CD4-positive, alpha-beta T cell treated with Interleukin-4 for 4 hours (primary cell): ENCODE measurements around the gene SIAH1.
"Not testable (repeated sequence)": the region's sequence is repeated elsewhere in the genome, so short reads cannot be mapped to it uniquely, and the experiment has no call there.

ENCODE experiments used
- DNase-seq: peaks from one replicate; pipeline ENCODE4 v3.0.0-alpha.2; 2020

Gene SIAH1

GRCh38 chr16:48392407-48392806, 7.2 kb upstream of the SIAH1 start:
- DNase-seq: no peak

- DNase-seq: no peak
These were observed 1.5 kb upstream of the SIAH1 start for GRCh38 chr16:48386559-48387312.

DNA sequence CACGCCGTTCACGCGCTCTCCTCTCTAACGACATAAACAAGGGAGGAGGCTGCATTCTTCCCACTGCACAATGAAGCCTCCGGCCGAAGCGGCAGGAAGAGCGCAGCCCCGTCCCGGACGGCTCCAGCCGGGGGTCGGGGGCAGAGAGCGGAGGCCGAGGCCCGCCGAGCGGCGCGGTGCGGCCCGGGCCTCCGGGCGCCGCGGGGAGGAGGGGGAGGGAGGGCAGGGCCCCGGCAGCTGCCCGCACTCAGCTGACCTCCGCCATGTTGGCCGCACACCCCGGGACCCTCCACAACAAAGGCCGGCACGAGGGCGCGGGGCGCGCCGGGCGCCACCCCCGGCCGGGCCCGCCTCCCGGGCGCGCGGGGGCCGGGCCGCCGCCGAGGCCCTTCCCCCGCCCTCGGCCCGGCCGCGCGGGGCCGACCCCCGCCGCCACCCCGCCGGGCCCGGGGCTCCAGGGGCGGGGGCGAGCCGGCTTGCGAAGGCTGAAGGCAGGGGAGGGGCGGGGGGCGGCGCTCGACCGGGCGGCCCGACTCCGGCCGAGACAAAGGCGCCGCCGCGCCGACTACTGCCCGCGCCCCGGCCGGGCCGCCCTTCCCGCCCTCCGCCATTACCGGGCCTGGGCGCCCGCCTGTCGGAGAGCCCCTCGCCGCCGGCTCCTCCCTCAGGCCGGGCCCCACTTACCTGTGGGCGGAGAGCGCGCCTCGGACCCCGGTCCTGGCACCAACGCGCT, 527 bp downstream of the SIAH1 start:
- peak; percentile 19 for DNase-seq

DNA sequence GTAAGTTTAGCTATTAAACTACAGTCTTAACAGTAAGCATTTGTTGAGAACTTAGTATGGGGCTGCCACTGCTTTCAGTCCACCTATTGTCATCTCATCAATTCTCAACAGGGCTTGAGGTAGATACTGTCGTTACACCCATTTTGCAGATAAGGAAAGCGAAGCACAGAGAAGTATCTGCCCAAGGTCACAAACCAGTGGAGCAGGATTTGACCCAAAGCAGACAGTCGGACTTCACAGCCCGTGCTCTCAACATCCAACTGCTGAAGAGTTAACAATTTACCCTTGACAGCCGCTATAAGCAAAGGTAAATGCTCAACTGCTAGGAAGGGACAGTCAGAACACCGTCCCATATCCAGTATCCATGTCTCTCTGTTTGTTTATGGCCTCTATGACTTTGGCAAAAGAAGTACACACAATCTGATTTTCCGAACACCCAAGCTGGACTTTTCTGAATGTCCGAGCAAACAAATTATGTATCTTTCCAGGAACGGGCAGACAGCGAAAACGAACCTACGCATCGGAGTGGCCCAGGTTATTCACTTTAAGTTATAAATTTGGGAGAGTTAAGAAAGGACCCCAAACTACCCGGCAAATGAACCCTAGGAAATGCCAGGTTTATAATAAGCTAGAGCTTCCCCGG, 1.2 kb downstream of the SIAH1 start:
- DNase-seq: no peak

DNA sequence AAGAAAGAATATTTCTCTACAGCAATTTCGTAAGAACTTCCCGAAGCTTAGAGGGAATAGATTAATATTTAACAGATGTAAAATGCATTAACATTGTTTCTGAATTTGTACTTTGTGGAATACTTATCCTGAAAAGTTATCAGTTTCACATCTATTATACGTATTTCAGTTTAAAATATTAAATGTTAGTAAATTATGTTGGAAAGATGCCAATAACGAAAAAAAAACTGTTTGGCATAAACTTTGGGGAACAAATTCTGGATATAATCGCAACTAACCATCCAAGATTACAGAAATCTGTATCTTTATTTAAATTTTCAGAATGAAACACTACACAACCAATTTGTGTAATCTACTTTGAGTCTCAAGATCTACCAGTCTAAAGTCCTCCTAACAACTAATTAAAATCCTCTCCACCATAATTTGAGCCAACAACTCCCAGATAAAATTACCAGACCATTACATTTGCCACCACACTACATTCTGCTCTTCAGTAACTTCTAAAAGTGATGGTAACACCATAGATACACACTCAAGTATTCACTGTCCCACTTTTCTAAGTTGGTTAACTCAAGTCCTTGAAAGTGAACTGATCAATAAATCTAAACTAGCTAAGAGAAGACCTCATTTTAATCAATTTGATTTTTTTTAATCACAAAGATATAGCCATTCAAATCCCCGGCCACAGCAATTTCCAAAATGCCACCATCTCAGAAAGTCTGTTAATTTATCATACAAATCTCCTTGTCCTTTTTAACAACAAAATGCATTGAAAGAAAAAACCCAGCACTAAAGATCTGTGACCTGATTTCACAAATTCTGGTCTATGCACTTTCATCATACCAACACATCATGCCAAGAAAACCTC, 2.0 kb downstream of the SIAH1 start:
- DNase-seq: no peak

GRCh38 chr16:48382131-48382530, 3.1 kb downstream of the SIAH1 start:
- no peak for DNase-seq

- no peak for DNase-seq
These were observed 4.0 kb downstream of the SIAH1 start for GRCh38 chr16:48381201-48381600.

DNA sequence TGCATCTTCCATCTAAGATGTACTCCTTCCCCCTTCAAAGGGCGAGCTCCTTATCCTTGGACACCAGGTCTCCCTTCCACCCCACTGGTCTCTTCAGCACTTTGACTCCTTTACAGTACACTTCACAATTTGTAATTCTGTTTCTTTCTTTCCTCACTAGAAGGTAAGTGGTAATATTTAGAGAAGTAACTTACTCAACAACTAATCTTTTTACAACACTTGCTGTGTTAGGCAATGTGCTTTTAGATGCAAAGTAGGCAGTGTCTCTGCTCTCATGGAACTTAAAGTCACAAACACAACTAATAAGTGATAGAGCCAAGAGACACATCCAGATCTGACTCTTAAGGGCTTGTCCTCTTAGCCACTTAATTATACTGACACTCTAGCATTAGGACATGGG, 6.4 kb downstream of the SIAH1 start:
- DNase-seq: no peak

- DNase-seq: no peak
These were observed 6.9 kb downstream of the SIAH1 start for GRCh38 chr16:48378276-48378675.

GRCh38 chr16:48377301-48377700, 7.9 kb downstream of the SIAH1 start:
- DNase-seq: not testable (repeated sequence)

GRCh38 chr16:48374255-48374654, 11.0 kb downstream of the SIAH1 start:
- DNase-seq: no peak

DNA sequence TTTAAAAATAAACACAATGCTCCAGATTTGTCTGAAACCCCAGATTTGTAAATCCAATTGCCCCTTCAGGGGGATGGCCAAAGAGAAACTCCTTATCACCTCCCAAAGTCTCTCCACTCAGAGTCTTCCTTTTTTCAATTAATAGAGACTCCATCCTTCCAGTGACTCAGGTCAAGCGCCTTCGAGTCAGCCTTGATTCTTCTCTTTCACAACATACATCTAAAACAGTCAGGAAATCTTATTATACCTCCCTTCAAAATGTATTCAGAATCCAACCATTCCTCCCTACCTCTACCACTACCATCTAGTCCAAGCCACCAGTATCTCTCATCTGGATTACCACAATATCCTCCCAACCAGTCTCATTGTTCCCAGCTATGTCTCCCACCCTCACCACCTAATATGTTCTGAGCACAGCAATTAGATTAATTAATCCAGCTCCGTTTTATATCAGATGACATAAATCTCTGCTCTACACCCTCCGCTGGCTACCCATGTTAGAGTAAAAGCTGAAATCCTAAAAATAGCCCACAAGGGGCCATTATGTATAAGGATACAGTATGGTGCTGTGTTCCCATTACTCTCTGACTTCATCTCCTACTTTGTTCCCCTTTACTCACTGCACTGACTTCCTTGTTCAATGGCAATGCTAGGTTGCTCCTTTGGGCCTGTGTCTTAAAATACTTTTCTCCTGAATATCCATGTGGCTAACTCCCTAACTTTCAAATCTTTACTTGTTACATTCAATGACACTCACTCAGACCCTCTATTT, 11.8 kb downstream of the SIAH1 start:
- DNase-seq: no peak

GRCh38 chr16:48372744-48373143, 12.5 kb downstream of the SIAH1 start:
- no peak for DNase-seq

DNA sequence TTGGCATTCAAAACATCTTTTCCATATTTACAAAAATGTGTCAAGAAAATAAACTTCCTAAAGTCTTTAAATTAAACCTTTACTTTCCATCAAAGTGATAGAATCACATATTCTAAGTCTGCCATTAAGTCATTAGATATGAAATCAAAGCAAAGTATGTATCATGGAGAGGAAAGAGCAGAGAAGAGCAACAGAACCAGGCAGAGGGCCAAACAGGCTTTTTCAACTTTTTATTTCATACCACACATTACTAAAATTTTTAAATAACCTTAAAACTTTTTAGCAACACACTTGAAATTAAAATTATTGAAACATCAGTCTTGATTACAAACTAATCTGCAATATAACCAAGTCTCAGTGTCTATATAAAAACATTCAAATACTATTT, 13.8 kb downstream of the SIAH1 start:
- DNase-seq: no peak

- not testable (repeated sequence) for DNase-seq
These were observed 14.4 kb downstream of the SIAH1 start for GRCh38 chr16:48370668-48371392.

DNA sequence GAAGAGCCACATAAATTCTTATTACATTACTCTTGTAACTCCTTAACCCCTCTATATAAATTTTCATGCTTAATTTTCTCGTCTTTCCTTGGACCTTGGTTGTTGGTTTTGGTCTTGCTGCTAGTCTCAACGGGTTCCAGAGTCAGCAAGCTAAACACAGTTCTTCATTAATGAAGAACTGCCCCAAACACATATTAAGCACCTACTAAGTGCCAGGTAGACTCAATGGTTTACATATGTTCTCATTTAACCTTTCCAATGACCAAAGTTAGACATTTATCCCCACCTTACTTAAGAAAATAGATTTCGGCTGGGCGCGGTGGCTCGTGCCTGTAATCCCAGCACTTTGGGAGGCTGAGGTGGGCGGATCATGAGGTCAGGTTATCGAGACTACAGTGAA, 15.0 kb downstream of the SIAH1 start:
- DNase-seq: no peak

GRCh38 chr16:48369765-48370164, 15.4 kb downstream of the SIAH1 start:
- DNase-seq: no peak

DNA sequence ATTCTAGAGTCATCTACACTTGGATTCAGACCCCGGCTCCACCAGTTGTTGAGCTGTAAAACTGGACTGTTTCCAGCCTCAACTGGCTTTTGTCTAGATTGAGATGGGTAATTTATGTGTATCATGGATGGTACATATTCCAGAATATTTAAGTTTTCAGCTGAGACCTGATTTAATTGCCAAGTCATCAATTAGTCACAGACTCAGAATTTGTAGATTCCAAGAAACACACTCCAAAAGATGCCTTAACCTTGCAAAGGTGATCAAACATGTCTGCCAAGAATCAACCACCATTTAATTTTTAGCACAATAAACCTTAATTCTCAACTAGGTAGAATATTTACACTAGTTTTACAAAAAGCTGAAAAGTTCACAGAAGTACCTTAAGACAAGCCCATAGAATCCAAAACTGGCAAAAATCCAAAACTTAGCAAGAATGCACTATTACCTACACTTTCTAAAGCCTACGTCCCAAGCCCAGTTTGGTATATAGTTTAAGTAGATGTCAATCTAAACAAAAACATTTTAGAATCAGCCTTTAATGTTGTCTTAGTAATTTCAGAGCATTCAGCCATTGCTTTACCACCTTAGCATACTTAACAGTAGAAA, 17.7 kb downstream of the SIAH1 start:
- DNase-seq: no peak

GRCh38 chr16:48366165-48367093, 18.8 kb downstream of the SIAH1 start:
- peak; percentile 57 for DNase-seq

DNA sequence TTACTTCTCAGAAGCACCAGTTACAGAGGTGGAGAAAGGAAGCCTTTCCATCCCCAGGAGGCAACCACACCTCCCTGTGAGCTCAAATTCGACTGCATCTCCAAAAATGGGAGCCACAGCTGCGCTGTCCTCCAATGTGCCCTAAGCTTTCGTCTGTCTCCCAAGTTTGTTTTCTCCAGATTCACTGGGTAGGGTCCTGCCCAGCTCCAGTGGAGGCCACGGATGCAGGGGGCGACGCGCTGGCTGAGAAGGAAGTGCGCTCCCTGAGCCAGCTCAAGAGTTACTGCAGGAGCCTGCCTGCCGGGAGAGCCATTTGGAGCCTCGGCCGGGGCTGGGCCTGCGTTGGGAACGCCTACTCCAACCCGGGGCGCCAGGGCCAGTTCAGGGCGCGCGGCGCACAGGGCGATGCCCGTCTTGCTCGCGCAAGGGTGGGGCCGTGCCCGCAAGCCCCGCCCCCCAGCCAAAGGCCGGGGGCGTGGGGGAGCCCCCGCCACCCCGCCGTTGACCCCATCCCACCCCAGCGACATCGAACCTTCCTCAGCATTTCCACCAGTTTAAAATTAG, 19.5 kb downstream of the SIAH1 start:
- DNase-seq: peak; percentile 68
